Measurements from ENCODE around the gene ACOT8. TPM values are rescaled to one million over a fixed set of nuclear protein-coding genes. Genes with fewer than 3 reads are reported as not detected.
"Not testable (repeated sequence)": the region's sequence is repeated elsewhere in the genome, so short reads cannot be mapped to it uniquely, and the experiment has no call there.

ACOT8 gene
- total RNA-seq, 1 experiment from 2014 or later: 47.4 TPM

GRCh38 chr20:45887346-45887715, 30.1 kb upstream of the ACOT8 start, which contains the start of gene SPATA25:
Gene SPATA25, minus strand, starts transcription at chr20:45887622. Its CDS starts 32 bp downstream, at chr20:45887590.
- DNase-seq (ENCODE audit: low spot score): no peak

GRCh38 chr20:45886590-45887345, 29.6 kb upstream of the ACOT8 start:
- DNase-seq (ENCODE audit: low spot score): no peak

- no peak for DNase-seq (ENCODE audit: low spot score)
These were observed 25.9 kb upstream of the ACOT8 start for GRCh38 chr20:45883100-45883469.

- no peak for DNase-seq (ENCODE audit: low spot score)
These were observed 25.4 kb upstream of the ACOT8 start for GRCh38 chr20:45882469-45883099.

GRCh38 chr20:45880988-45881788, 24.0 kb upstream of the ACOT8 start, which contains the start of gene ZSWIM1:
Gene ZSWIM1, plus strand, starts transcription at chr20:45881227. Its CDS starts 1,366 bp downstream, at chr20:45882593.
- DNase-seq (ENCODE audit: low spot score): peak; percentile 99

- DNase-seq (ENCODE audit: low spot score): no peak
These were observed 21.0 kb upstream of the ACOT8 start for GRCh38 chr20:45878076-45878761.

- no peak for DNase-seq (ENCODE audit: low spot score)
These were observed 17.4 kb upstream of the ACOT8 start for GRCh38 chr20:45874576-45874975.

GRCh38 chr20:45874104-45874481, 16.9 kb upstream of the ACOT8 start:
- DNase-seq (ENCODE audit: low spot score): not testable (repeated sequence)

- no peak for DNase-seq (ENCODE audit: low spot score)
These were observed 16.4 kb upstream of the ACOT8 start for GRCh38 chr20:45873409-45874103.

- no peak for DNase-seq (ENCODE audit: low spot score)
These were observed 15.4 kb upstream of the ACOT8 start for GRCh38 chr20:45872626-45873025.

- DNase-seq (ENCODE audit: low spot score): no peak
These were observed 10.6 kb upstream of the ACOT8 start for GRCh38 chr20:45867819-45868176.

GRCh38 chr20:45867136-45867818, 10.1 kb upstream of the ACOT8 start:
- no peak for DNase-seq (ENCODE audit: low spot score)

- no peak for DNase-seq (ENCODE audit: low spot score)
These were observed 9.3 kb upstream of the ACOT8 start for GRCh38 chr20:45866454-45866853.

- DNase-seq (ENCODE audit: low spot score): no peak
These were observed 6.6 kb upstream of the ACOT8 start for GRCh38 chr20:45863543-45864470.

GRCh38 chr20:45861221-45862075, 4.3 kb upstream of the ACOT8 start:
- DNase-seq (ENCODE audit: low spot score): no peak

- DNase-seq (ENCODE audit: low spot score): no peak
These were observed 3.5 kb upstream of the ACOT8 start for GRCh38 chr20:45860560-45861220.

GRCh38 chr20:45859916-45860315, 2.7 kb upstream of the ACOT8 start:
- DNase-seq (ENCODE audit: low spot score): no peak

GRCh38 chr20:45857882-45858216, 657 bp upstream of the ACOT8 start:
- DNase-seq (ENCODE audit: low spot score): no peak

Data from H4 (cell line).